Activated T-cell treated with anti-CD3 and anti-CD28 coated beads, Interleukin-2, amount 50 U/mL, for 4 hours (primary cell): ENCODE data around the gene ATP6V0E2. TPM values are rescaled to one million over a fixed set of nuclear protein-coding genes. Genes with fewer than 3 reads are reported as not detected.
A peak's percentile ranks its signal among the peaks of the same experiment; 100 is the strongest.

Source experiments
- ATAC-seq, 2 donors: fragments of 200-7000 bp; cut with Tn5 transposase; one replicate each; pipeline ENCODE4 v1.10.0; 2021
- DNase-seq: peaks from one replicate; pipeline ENCODE4 v3.0.0-alpha.2; 2020
- H3K27me3 Mint-ChIP-seq: one replicate; pipeline ENCODE4 v1.8.0; 2021; ENCODE audit warnings: low read depth, mixed read lengths
- H3K36me3 Mint-ChIP-seq: one replicate; pipeline ENCODE4 v1.8.0; 2022; ENCODE audit warnings: mixed read lengths; ENCODE audit not compliant: insufficient read depth
- H3K4me1 Mint-ChIP-seq: one replicate; pipeline ENCODE4 v1.8.0; 2021; ENCODE audit warnings: low read depth, mixed read lengths
- H3K4me3 Mint-ChIP-seq: one replicate; pipeline ENCODE4 v1.8.0; 2021; ENCODE audit warnings: mild to moderate bottlenecking, moderate library complexity, mixed read lengths
- H3K9me3 Mint-ChIP-seq: one replicate; pipeline ENCODE4 v1.8.0; 2021; ENCODE audit warnings: mixed read lengths
- total RNA-seq, 3 donors: library from RNA; stranded (reverse); gene quantifications; one replicate each; pipeline ENCODE4 v1.2.1, GENCODE V29; 2021

The ATP6V0E2 gene
- total RNA-seq, 3 donors from 2014 or later, result 36.8 to 43.2 (median 42.5) TPM

DNA sequence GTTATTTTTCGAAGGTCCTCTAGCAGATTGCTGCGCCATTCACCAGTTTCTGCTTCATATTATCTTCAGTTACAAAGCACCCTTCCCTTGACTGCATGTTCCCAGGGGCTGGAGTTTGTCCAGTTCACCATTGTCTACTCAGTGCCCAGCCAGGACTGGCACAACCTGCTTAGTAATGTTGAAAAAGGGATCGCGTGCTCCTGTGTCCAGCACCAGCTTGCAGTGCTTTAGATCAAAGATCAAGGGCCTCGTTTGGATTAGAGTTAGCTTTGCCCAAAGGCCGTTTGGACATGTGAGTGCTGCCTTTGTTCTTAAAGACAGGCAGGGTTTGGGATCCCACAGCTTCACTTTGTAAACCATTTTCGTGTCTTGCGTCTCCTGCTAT is 867 bp downstream of the ATP6V0E2 start:
- no peaks in the 10 kb centered on the region for H3K27me3 Mint-ChIP-seq
- DNase-seq (no peak), ATAC-seq (no peak)
- no peaks in the 10 kb centered on the region for H3K9me3 Mint-ChIP-seq
- H3K4me3 Mint-ChIP-seq, result peak overlapping the region; percentile 87
- peaks cover 2% of the 10 kb centered on the region for H3K36me3 Mint-ChIP-seq
- H3K4me1 Mint-ChIP-seq, result peaks cover 62% of the 10 kb centered on the region

- Mint-ChIP-seq H3K4me3 (peak overlapping the region; percentile 87), H3K4me1 (peaks cover 54% of the 10 kb centered on the region), H3K36me3 (peaks cover 2% of the 10 kb centered on the region), H3K9me3 (no peaks in the 10 kb centered on the region), H3K27me3 (no peaks in the 10 kb centered on the region)
- ATAC-seq (no peak), DNase-seq (no peak)
These were observed 1.6 kb downstream of the ATP6V0E2 start for GRCh38 chr7:149875396-149875795.

DNA sequence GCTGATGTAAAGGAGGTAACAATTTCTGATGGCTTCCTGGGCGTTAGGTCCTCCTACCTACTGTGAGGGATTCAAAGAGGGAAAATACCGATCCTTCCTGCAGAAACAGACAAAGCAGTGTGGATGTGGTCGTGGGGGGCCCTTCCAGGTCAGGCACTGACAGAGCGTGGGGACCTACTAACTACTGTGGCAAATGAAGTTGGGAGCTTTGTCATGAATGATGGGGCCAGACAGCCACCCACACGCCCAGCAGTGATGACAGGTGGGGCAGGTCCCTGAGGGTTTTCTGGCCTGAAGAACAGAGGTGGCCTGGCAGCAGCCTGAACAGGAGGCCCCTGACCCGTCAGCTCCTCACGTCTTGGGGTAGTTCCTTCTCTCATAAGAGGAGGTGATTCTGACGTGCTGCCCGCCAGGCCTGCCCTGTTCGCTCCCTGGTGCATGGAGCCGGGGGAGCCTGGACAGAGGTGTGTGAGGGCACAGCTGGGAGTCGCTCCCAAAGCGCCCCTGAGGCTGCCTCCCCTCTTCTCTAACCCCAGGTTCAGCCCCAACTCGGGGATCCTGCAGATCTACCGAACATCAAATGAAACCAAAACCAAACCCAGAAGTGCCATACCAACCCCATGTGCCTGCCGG is 4.2 kb downstream of the ATP6V0E2 start:
- Mint-ChIP-seq H3K27me3 (no peaks in the 10 kb centered on the region), H3K9me3 (no peaks in the 10 kb centered on the region), H3K36me3 (peaks cover 2% of the 10 kb centered on the region), H3K4me1 (peaks cover 33% of the 10 kb centered on the region), H3K4me3 (no peak overlapping the region)
- DNase-seq (no peak), ATAC-seq (no peak)

GRCh38 chr7:149878523-149878921 is 4.8 kb downstream of the ATP6V0E2 start:
- Mint-ChIP-seq H3K9me3 (no peaks in the 10 kb centered on the region), H3K36me3 (peaks cover 2% of the 10 kb centered on the region), H3K27me3 (no peaks in the 10 kb centered on the region), H3K4me1 (peaks cover 38% of the 10 kb centered on the region), H3K4me3 (no peak overlapping the region)
- DNase-seq (no peak), ATAC-seq (no peak)

- ATAC-seq (no peak), DNase-seq (no peak)
- no peaks in the 10 kb centered on the region for H3K9me3 Mint-ChIP-seq
- no peak overlapping the region for H3K4me3 Mint-ChIP-seq
- peaks cover 2% of the 10 kb centered on the region for H3K36me3 Mint-ChIP-seq
- peaks cover 38% of the 10 kb centered on the region for H3K4me1 Mint-ChIP-seq
- no peaks in the 10 kb centered on the region for H3K27me3 Mint-ChIP-seq
These were observed 5.5 kb downstream of the ATP6V0E2 start for GRCh38 chr7:149879271-149879743.

DNA sequence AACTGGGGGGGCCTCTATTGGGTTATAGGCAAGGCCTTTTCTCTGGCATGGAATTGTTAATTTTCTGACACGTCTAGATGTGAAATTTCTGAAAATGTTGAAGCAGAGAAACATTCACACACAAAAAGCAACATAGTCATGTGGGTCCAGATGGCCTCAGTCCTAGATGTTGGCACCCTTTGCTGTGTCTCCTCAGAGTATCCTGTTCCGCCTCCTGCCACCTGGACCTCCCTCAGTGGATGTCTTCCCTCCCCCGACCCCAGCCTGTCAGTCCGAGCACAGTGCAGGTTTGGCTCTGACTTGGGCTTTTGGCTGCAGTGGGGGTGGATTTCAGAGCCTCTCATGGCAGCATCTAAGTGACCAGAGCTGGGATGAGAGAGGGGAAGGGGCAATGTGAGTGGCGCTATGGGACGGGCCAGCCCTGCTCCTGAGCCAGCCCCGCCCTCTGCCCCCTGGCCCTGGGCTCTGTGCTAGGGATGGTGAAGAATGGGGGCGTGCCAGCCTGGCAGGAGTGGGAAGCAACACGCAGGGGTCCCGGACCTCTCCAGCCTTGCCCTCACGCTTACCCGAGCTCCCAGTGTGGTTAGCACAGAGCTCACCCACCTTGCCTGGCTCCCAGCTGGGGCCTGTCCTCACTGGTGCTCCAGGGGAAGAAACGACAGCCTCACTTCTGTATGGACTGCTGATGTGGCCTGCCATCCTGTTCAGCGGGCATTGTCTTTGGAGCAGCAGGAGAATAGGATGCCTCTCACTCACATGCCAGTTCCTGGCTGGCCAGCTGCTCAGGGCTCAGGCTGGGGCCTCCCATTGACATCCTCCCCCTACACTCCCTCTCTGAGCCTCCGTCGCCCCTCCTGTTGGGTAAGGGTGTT is 6.2 kb downstream of the ATP6V0E2 start:
- Mint-ChIP-seq H3K27me3 (no peaks in the 10 kb centered on the region), H3K36me3 (peaks cover 2% of the 10 kb centered on the region), H3K4me3 (no peak overlapping the region), H3K9me3 (no peaks in the 10 kb centered on the region), H3K4me1 (peaks cover 31% of the 10 kb centered on the region)
- DNase-seq (no peak), ATAC-seq (no peak)

DNA sequence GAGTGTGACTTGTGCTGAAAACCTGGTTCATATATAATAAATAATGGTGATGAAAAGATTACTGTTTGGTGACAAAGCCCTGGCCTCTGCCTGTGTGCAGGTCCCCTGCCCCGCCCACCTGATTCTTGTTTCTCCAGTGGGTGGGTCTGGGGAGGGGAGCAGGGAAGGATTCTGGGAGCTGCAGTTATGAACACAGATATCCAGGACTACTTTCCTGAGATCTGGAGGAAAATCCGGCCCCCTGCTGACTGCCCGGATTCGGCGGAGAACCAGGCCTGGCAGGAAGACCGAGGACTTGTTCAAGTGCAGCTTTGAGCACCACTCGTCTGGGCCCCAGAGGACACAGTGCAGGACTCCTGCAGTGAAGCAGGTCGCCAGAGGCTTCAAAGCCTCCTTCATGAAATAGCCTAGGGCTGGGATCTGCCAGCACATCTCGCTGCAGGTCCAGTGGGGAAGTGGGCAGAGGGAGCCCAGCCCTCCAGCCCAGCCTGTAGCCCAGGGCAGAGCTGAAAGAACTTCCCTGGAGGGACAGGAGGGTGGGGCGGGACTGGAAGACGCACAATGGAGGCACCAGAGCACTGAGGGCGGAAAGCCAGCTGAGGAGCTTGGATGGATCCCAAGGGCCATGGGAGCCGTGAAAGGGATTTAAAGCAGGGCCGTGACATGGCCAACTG is 7.0 kb downstream of the ATP6V0E2 start:
- DNase-seq (no peak), ATAC-seq (no peak)
- no peaks in the 10 kb centered on the region for H3K9me3 Mint-ChIP-seq
- H3K27me3 Mint-ChIP-seq, result no peaks in the 10 kb centered on the region
- peaks cover 2% of the 10 kb centered on the region for H3K36me3 Mint-ChIP-seq
- H3K4me3 Mint-ChIP-seq, result no peak overlapping the region
- H3K4me1 Mint-ChIP-seq, result peaks cover 24% of the 10 kb centered on the region

DNA sequence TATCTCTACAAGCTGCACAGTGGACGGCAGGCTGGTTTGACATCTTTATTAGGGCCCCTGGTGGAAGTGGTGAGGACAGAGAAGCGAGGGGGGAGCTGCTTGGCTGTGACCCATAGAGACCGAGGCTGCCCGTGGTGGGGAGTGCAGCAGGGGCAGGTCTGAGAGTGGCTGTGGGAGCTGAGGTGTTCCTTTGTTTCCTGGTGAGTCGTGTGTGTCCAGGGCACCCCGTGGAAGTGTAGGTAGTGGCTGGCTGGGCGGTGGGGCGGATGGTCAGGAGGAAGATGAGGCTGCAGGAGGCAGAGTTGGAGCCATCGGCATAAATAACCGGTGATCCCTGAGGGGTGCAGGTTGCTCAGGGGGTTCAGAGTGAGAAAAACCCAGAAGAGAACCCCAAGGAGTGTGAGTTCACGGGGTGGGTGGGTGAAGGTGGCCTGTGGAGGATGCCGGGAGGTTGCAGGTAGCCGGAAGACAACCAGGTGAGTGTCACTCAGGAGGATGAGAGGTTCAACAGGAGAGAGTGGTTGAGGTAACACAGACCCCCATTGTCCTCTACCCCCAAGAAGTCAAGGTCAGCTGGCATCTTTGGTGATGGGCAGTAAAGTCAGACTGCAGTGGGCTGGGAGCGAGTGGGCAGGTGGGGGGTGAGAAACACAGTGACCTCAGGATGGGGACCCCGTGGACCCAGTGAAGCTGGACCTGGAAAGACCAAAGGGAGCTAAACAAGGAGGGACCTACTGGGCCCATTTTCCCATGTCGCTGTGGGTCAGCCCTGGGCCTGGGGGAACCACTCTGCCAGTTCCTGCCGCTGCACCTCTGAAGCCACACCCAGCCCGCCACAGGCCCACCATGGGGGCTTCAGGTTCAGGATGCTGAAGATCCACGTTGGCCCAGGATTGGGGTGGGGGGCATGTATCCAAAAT is 7.8 kb downstream of the ATP6V0E2 start:
- ATAC-seq, result no peak
- H3K4me3 Mint-ChIP-seq, result no peak overlapping the region
- H3K4me1 Mint-ChIP-seq, result peaks cover 21% of the 10 kb centered on the region
- H3K9me3 Mint-ChIP-seq, result no peaks in the 10 kb centered on the region
- no peaks in the 10 kb centered on the region for H3K27me3 Mint-ChIP-seq
- peaks cover 6% of the 10 kb centered on the region for H3K36me3 Mint-ChIP-seq
- no peak for DNase-seq

DNA sequence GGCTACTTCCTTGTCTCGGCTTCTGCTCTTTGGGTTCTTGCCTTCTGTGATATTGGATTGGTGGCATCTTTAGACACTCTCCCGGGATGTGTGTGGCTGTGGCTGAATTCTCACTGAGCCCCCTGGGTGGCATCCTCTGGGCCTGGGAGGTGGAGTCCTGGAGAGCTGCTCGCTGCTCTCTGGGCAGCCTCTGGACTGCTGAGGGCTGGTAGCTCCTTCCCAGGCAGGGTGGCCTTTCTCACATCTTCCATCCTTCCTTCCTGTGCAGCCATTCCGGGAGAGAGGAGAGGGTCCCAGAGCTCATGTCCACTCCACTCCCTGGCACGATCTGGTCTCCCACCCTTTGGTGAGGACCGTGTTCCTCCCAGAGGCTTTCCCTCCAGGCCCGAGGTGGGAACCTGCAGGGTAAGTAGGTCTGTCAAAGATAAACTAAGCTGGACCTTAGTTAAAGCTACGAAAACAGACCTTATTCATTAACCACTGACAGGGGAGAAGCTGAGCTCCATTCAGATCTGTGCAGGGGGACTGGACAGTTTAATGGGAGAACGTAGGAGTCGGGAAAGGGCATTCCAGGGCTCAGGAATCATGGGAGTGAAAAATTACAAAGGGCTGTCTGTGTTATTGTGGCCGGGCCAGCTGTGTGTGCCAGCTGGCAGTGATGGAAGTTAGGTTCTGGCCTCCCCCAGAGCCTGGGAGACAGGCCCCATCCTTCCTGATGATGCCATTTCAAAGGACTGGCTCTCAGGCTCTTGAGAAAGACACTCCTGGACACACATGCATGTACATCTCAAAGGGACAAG is 8.7 kb downstream of the ATP6V0E2 start:
- H3K4me3 Mint-ChIP-seq, result no peak overlapping the region
- peaks cover 9% of the 10 kb centered on the region for H3K36me3 Mint-ChIP-seq
- H3K27me3 Mint-ChIP-seq, result no peaks in the 10 kb centered on the region
- no peaks in the 10 kb centered on the region for H3K9me3 Mint-ChIP-seq
- no peak for ATAC-seq
- DNase-seq, result no peak
- peaks cover 18% of the 10 kb centered on the region for H3K4me1 Mint-ChIP-seq

GRCh38 chr7:149883048-149883438 is 9.3 kb downstream of the ATP6V0E2 start:
- Mint-ChIP-seq H3K36me3 (peaks cover 10% of the 10 kb centered on the region), H3K4me3 (no peak overlapping the region), H3K4me1 (peaks cover 12% of the 10 kb centered on the region), H3K27me3 (no peaks in the 10 kb centered on the region), H3K9me3 (no peaks in the 10 kb centered on the region)
- DNase-seq (no peak), ATAC-seq (no peak)

GRCh38 chr7:149883452-149883861 is 9.7 kb downstream of the ATP6V0E2 start:
- Mint-ChIP-seq H3K27me3 (no peaks in the 10 kb centered on the region), H3K9me3 (no peaks in the 10 kb centered on the region), H3K36me3 (peaks cover 11% of the 10 kb centered on the region), H3K4me3 (no peak overlapping the region), H3K4me1 (peaks cover 11% of the 10 kb centered on the region)
- DNase-seq, result peak; percentile 27
- ATAC-seq, result peak; percentile 84

- peaks cover 11% of the 10 kb centered on the region for H3K4me1 Mint-ChIP-seq
These were observed 10.2 kb downstream of the ATP6V0E2 start for GRCh38 chr7:149884016-149884415.

DNA sequence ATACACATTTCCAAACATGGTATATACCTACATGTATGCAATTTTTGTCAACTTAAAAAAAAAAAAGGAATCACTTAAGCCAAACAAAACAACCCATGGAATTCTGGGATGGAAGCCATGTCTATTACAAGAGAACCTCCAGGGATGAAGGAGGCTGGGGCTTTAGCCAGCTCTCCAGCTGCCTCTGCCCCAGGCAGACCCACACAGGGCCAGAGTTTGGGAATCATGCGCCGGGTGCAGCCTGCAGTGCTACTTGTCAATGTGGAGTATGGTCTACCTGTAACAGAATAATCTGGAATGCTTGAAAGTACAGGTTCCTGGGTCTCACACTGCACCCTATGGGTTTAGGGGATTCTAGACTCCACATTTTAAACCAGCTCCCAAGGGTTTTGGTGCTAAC is 10.8 kb downstream of the ATP6V0E2 start:
- Mint-ChIP-seq H3K9me3 (no peaks in the 10 kb centered on the region), H3K4me1 (peaks cover 11% of the 10 kb centered on the region)

More at GRCh38 chr7:149884016-149884415, 10.2 kb downstream of the ATP6V0E2 start:
- H3K9me3 Mint-ChIP-seq, result no peaks in the 10 kb centered on the region
- H3K36me3 Mint-ChIP-seq, result peaks cover 11% of the 10 kb centered on the region
- DNase-seq (no peak), ATAC-seq (no peak)
- no peak overlapping the region for H3K4me3 Mint-ChIP-seq
- H3K27me3 Mint-ChIP-seq, result no peaks in the 10 kb centered on the region

More for the DNA sequence above, 10.8 kb downstream of the ATP6V0E2 start:
- Mint-ChIP-seq H3K36me3 (peaks cover 11% of the 10 kb centered on the region), H3K4me3 (no peak overlapping the region), H3K27me3 (no peaks in the 10 kb centered on the region)
- ATAC-seq (no peak), DNase-seq (no peak)
